C4-2B (cell line): Measurements from ENCODE around the gene SHISAL1.

Experiments used
- H3K27ac ChIP-seq: fragments of 450-650 bp; 2 replicates; pipeline ENCODE4 v1.5.1; 2017
- CTCF ChIP-seq: fragments of 450-650 bp; conservative IDR thresholded peaks from 2 replicates; pipeline ENCODE4 v1.5.1; 2017; ENCODE audit warnings: mild to moderate bottlenecking
- ZFX ChIP-seq: fragments of 450-650 bp; IDR thresholded peaks from 2 replicates; pipeline ENCODE4 v1.6.1; 2017

SHISAL1 gene

GRCh38 chr22:44195189-44195871 is 117.4 kb downstream of the SHISAL1 start:
- TF ChIP-seq CTCF (no peak), ZFX (no peak)
- H3K27ac ChIP-seq: no peak overlapping the region

- TF ChIP-seq CTCF (no peak), ZFX (no peak)
- no peak overlapping the region for H3K27ac ChIP-seq
These were observed 118.2 kb downstream of the SHISAL1 start for GRCh38 chr22:44194569-44194968.
